ENCODE data around the gene ABCB8.

The ABCB8 gene

DNA sequence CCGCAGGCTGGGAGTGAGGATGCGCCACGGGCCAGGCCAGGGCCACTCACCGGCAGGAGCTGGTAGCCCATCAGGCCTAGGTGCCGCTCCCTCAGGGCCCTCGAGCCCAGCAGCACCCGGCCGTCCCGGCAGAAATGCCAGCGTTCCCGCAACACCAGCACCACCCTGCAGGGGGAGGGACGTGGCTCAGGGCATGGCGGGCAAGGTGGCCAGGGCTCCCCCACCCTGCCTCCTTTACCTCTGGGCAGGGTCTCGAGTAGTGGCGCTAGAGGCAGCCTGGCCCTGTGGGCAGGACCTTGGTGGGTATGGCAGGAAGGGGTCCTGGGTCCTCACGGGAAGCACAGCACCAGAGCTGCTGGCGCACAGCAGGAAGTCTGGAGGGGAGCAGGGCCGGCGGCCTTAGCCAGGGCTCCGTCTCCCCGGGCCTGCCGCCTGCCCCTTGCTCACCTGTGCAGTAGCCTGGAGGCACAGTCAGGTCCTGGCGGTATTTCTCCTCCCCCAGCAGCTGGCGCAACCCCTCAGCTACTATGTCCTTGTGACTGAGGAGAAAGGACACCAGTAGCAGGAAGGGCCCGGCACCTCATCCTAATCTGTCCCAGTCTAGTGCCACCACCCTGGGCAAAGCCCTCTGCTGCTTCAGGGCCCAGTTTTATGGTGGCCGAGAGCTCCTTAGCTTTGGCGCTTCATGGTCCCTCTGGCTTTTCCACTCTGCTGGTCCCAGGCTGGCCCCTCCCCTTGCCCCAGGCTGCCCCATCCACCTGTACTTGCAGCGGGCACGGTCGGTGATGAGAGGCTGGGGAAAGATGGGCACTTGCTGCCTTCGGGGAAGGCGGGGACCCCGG, 48.8 kb downstream of the ABCB8 start:
- no peak for DNase-seq

DNA sequence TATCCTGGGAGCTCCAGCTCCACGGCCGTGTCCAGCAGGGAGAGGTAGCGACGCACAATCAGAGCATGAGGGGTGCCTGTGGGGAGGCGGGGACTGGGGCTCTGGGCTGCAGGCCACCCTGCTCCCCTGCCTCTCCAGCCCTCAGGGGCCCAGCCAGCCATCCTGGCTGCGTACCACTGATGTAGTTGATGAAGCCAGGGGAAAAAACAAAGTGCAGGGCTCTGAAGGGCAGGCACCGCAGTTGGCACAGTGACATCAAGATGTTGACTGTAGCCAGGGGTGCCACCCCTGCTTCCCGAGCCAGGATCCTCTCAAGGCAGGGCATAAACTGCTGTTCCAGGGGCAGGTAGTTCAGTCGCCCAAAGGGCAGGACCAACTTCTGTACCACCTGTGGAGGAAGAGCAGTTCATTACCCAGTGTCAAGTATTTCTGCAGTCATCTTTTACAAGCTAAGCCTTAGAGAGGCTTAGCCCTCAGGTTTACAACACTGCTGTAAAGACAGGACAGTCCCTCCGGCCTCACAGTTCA, 49.5 kb downstream of the ABCB8 start:
- DNase-seq, result no peak

GRCh38 chr7:151078233-151079040, 50.2 kb downstream of the ABCB8 start:
- no peak for DNase-seq

- DNase-seq, result no peak
Measured at GRCh38 chr7:151079199-151079910, 51.1 kb downstream of the ABCB8 start.

DNA sequence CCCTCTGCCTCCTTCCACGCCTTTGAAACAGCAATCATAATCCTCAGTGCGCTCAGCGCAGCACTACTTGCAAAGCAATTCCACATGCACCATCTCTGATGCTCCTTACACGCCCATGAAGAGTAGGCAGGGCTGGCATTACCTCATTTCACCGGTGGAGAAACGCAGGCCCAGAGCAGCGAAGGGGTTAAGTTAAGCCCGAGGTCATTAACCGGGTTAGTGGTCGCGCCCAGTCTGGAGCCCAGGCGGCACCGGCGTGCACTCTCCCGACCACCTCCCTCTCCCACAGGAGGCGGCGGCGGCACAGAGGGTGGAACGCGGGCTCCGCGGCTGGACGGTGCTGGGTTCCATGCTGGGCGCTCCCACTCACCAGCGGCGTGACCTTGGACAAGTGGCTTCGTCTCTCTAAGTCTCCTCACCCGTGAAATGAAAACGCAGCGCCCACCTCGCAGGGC, 51.8 kb downstream of the ABCB8 start:
- no peak for DNase-seq

DNA sequence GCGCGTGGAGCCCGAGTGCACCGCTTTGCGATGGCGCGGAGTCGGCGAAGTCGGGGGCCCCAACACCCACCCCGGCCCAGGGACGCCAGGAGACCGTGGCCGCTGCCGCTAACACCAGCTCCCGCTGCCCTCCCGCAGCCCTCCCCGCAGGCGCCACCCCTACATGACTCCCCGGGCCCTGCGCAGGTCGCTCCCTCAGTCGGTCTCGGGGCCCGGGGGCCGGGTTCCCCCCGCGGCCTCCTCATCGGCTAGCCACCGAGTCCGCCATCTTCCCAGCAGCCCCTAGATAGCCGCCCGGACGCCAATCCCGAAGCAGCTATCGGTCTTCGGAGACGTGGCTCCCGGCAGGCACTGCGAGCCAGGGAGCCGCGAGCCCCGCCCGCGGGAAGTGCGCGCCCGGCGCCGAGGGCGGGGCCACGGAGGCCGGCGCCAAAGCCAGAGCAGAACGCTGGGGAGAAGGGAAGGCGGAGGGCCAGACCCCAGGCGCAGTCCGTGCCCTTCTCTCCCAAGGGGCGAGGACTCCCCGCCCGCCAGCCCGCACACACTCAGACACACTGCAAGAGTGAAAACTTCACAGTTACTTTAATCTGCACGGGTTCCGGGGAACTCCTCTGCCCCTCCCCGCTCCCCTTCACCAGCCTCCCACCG, 52.4 kb downstream of the ABCB8 start, which contains the start of gene FASTK:
Gene FASTK, minus strand, starts transcription at position 288 of the 648 bp plus-strand sequence. Its CDS starts 43 bp downstream, at position 245.
- DNase-seq, result peak; percentile 79

- no peak for DNase-seq
Measured at GRCh38 chr7:151081170-151082101, 53.2 kb downstream of the ABCB8 start.

DNA sequence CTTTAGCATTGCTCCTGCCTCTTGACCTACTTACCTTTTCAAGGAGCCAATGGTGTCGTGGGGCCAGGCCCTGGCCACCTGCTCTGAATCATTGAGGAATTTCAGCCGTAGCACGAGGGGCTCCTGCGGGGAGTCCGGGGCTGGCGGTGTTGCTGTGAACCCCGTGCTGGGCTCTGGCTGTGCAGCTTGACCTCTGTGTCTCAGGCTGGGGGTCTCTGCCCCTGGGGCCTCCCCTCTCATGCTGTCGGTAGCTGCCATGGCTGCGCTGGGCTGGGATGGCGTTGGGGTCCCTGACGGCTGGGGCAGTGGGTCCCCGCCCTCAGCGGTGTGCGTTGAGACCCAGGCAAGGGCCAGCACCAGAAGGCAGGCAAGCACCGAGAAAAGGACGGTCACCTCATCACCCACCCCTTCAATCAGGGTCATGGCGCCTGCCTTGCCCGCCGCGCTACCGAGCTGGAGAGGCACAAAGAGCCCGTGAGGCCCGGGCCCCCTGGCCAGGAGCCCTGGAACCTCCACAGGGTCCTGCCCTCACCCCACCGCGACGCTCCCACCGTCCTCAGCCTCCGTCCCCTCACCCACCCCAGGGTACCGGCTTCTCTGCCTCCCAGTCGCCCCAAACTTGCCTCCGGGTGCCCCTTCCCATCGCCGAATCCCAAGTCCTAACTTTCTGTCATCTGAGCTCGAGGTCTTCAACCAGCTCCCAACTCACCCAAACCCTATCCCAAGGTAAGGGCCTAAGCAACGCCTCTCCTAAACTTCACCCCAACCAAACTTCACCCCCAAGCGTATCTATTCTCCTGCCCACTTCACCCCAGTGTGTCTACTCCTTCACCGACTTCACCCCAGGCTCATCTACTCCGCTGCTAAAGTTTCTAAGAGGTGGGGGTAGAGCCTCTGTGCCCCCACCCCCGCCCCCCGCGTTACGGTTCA, 54.2 kb downstream of the ABCB8 start:
- DNase-seq, result no peak

DNA sequence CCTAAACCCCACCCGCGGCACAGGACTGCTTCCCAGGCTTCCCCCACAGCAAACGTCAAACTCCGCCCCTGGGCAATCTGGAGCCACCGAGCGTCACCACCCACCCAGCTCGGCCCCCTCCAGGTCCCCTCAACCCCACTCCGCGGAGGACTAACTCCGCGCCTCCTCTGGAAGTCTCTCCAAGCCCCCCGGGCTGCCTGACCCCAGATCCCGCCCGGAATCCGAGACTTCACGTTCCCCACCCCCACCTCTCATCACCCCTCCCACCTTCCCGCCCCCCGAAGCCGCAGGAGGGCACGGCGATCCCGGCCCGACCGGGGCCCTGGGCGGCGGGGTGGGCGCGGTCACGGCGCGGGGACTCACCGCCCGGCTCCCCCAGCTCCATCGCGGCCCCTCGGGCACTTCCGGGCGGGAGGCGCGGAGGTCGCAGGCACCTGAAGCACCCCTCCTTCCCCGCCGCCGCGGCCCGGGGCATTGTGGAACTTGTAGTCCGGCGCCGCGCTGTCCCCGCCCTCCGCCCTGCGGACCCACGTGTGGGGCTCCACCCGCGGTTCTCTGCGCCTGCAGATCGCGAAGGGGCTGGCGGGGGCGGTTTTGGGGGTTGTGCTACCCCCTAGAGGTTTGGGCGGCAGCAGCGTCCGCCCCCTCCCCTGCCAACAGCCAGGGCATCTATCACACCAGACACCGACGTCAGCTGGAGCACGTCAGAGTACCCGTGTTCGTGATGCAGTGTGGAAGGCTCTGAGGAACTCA, 55.0 kb downstream of the ABCB8 start, which contains the start of gene TMUB1:
Gene TMUB1, minus strand, starts transcription at position 423 of the 753 bp plus-strand sequence. CDS start 930 bp downstream, outside the sequence.
- peak; percentile 50 for DNase-seq

DNA sequence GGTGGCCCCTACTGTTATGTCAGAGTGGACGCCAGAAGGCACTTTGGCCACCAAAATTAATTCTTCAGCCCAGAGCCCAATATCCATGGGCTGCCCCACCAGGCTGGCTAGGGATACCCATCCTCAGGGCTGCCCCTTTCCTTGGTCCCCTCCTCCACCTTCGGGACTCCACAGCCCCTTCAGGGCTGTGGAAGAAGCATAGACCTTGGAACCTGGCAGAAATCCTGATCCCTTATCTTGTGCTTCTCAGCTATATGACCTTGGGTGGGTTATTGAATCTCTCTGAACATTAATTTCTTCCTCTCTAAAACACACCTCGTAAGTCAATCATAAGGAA, 55.5 kb downstream of the ABCB8 start:
- DNase-seq, result no peak

DNA sequence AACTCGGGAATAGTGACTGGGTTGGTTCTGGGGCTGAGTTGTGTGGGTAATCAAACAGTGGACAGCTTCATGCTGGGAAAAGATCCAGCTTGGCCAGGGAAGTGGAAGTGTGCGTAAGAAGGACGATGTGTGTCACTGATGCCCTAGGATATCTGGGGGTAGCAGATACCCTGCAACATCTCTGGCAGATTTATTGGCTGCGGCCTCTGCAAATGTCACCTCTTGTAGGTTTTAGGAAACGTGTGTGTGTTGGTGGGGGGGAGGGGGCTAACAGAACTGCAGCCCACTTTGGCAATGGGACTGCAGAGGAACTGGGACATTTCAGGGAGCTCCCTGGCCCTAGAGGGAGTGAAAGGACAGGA, 57.1 kb downstream of the ABCB8 start:
- DNase-seq, result no peak

DNA sequence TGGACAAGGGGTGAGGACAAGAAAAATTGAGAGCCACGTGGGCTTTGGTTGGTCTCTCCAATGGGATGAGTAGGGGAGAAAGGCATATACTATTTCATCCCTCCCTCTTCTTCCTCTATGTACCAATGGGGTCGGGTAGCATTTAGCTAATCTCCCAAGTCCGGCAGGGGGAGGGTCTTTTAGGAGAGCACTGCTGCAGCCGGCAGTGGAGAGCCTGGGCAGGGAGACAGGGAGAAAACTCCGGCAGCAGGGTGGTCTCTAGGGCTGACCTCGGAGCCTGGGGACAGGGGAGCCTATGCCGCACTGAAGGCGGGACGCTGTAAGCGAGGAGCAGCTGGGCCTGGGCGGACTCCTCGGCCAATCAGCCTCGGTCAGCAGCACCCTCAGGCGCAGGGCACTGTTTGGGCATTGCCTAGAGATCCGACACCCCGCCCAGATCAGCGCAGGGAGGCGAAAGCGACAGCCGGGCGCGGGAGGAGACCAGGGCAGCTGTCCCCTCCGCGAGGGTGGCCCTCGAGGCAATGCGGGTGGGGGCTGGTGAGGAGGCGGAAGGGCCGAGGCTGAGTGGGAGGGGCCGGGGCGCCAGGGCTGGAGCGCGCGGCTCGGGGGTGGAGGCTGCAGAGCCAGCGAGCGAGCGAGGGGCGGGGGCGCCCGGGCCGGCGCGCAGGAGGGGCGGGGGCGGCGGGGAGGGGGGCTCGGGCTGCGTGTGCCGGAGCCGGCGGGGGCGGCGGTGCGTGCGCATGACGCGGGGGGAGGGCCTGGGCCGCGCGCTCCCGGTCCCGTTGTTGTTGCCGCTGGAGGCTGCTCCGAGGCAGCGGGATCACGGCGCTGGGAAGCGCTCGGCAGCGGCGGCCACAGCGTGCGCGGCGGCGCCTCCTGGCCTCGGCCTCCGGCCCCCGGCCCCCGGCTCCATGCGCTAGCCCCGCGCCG, 57.7 kb downstream of the ABCB8 start, which contains the start of gene AGAP3:
Gene AGAP3, plus strand, starts transcription at position 785 of the 930 bp plus-strand sequence. CDS start 267 bp downstream, outside the sequence.
- peak; percentile 51 for DNase-seq

DNA sequence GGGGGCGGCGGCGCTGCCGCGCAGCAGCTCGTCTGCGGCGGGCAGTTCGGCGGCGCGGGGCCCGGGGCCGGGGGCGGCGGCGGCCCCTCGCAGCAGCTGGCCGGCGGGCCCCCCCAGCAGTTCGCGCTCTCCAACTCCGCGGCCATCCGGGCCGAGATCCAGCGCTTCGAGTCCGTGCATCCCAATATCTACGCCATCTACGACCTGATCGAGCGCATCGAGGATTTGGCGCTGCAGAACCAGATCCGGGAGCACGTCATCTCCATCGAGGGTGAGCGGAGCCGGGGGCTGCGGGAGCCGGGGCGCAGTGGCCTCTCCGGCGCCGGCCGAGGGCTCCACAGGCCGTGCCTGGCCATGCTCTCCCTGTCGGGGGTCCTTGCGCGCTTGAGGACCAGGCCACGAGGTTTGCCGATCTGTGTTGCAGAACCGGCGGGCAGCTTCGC, 58.6 kb downstream of the ABCB8 start:
- DNase-seq, result no peak

- DNase-seq, result peak; percentile 13
Measured at GRCh38 chr7:151087245-151088018, 59.2 kb downstream of the ABCB8 start.

DNA sequence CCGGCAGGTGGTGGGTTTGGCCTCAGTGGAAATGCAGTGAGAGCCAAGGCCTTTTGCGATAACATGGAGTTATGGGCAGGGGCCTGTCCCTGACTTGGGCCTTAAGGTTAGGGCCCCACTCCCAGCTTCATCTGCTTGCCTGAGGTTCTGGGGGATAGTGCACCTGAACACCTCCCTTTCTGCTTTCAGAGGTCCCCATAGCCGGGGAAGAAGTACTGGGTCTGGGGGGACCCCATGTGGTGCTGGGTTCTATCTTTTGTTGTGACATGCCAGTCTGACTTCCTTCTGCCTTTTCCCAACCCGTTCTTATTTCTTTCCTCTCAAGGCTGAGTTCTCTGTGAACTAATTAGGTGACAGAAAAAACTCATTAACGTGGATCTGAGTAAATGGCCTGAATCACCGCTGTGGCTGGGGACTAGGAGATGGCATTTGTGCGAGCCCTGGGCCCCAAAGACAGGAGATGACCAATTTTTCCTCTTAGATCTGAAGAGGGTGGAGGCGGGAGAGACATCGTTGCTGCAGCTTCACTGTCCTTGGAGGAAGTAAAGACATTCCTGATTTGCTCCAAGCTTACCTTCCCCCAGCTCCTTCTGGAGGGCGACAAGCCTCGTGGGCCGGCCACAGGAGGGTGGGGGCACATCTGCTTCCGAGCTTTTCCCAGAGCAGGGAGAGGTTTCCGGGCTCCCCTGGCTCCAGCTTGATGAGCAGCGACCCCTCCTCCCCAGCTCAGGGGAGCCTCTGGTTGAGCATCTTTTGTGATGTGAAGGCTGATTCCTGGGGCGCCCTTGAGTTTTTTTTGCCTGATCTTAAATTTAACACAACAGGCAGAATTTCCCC, 60.0 kb downstream of the ABCB8 start:
- no peak for DNase-seq

Measured in T1000 (cell line).